ENCODE measurements around the gene PTRH1.
"Not testable (repeated sequence)": the region's sequence is repeated elsewhere in the genome, so short reads cannot be mapped to it uniquely, and the experiment has no call there.

PTRH1 gene

GRCh38 chr9:127715470-127716337, at the start of gene PTRH1, which contains the start of gene TTC16:
Gene PTRH1 (minus strand): TSS chr9:127715663. CDS start chr9:127715639, 24 bp downstream.
Gene TTC16 (plus strand): TSS chr9:127716079. CDS start chr9:127716146, 67 bp downstream.
- peak; percentile 97 for DNase-seq

DNA sequence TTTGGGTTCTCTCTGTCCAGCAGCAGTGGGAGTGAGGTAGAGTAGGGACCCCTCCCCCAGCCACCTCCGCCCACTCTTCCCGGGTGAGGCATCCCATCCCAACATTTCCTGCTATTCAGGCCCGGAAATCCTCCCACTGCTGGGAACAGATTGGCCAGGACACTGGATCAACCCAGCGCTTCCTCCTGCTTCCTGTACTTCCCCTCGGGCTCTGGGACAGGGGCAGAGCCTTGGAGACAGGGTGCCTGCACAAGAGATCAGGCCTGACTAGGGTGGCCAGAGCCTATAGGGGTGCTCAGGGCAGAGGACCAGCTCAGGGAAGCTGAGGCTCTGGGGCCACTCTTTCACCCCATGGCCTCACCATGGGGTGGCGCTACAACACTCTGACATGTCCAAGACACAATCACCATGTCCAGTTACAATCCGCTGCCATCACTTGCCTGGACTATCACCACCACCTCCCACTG, 48.5 kb upstream of the PTRH1 start:
- peak; percentile 41 for DNase-seq

GRCh38 chr9:127762111-127762676, 46.7 kb upstream of the PTRH1 start:
- DNase-seq, result no peak

DNA sequence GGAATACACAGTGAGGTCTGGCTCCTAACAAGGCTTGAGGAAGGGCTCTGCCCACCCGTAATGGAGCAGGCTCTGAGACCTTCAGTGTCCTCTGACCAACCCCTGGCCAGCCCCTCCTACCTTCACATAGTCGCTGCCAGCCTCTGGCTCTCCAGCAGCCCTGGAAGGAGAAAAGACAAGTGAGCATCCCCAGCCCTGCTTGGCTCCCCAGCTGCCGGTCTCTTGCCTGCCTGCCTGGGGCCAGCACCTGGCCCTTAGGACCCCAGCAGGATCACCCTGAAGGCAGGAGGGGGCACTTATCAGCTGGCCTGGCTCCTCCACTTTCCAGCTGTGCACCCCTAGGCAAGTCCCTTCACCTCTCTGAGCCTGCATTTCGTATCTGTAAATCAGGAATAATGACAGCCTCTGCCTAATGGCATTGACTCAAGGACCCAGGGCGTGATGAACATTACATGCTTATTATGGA, 46.1 kb upstream of the PTRH1 start:
- DNase-seq, result no peak

- no peak for DNase-seq
Measured at GRCh38 chr9:127761061-127761460, 45.6 kb upstream of the PTRH1 start.

- no peak for DNase-seq
Measured at GRCh38 chr9:127758843-127759242, 43.4 kb upstream of the PTRH1 start.

DNA sequence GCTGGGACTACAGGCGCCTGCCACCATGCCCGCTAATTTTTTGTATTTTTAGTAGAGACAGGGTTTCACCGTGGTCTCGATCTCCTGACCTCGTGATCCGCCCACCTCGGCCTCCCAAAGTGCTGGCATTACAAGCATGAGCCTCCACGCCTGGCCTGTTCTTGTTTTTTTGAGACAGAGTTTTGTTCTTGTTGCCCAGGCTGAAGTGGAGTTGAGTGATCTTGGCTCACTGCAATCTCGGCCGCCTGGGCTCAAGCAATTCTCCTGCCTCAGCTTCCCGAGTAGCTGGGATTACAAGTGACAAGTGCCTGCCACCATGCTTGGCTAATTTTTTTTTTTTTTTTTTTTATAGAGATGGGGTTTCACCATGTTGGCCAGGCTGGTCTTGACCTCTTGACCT, 41.3 kb upstream of the PTRH1 start:
- DNase-seq, result not testable (repeated sequence)

DNA sequence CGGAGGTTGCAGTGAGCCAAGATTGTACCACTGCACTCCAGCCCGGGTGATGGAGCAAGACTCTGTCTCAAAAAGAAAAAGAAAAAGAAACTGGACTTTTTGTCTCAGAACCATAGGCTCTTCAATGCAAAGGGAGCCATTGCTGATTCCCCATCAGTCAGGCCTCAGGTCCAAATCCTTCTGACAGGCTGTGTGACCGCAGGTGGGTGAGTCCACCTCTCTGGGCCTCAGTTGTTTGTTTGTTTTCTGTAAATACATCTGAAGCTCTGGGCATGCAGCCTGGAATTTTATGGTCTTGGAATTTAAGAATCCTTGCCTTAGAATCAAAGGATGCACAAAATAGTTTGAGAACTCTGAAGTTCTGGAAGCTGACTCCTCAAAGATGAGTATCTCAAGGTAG, 40.8 kb upstream of the PTRH1 start:
- no peak for DNase-seq

DNA sequence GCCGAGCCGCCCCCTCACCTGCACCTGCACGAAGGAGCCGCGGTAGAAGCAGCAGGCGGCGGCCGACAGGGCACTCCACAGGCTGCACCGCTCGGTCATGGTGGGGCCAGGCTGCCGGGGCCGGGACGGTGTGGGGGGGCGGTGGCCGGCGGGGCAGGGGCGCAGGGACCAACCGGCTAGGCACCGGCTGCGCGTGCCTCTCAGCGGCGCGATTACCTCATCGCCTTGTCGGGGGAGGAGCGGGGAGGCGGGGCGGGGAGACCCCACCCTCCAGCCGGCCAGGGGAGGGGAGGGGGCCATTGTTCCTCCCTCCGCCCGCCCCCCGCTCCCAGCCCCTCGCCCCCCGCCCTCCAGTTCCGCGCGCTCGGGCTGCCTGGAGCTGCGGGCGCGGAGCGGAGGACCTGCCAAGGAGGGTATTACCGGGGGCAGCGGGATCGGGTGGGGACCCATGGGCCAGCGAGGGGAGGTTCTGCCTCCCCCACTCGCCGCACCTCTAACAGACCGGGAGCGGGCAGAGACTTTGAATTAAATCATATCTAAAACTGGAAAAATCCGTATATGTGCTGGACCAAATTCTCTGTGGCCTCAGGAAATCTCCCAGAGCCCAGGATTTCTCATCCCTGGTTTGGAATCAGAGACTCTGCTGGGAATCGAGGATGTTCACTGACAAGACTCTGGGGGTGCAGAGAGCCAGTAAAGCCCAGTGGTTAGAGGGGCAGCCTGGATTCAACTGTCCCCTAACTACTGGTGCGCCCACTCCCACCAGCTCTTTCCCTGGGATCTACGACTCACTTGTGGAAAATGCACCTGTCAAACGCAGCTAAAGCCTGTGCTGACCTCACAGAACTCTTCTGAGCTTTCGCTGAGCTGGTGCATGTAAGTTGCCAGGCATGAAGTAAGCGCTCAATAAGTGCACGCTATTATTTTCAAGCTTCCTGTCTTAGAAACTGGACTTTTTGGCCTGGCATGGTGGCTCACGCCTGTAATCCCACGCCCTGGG, 39.9 kb upstream of the PTRH1 start:
- DNase-seq, result no peak

GRCh38 chr9:127754099-127755060, 38.9 kb upstream of the PTRH1 start:
- DNase-seq, result no peak

- no peak for DNase-seq
Measured at GRCh38 chr9:127753622-127754021, 38.2 kb upstream of the PTRH1 start.

GRCh38 chr9:127753148-127753547, 37.7 kb upstream of the PTRH1 start:
- no peak for DNase-seq

DNA sequence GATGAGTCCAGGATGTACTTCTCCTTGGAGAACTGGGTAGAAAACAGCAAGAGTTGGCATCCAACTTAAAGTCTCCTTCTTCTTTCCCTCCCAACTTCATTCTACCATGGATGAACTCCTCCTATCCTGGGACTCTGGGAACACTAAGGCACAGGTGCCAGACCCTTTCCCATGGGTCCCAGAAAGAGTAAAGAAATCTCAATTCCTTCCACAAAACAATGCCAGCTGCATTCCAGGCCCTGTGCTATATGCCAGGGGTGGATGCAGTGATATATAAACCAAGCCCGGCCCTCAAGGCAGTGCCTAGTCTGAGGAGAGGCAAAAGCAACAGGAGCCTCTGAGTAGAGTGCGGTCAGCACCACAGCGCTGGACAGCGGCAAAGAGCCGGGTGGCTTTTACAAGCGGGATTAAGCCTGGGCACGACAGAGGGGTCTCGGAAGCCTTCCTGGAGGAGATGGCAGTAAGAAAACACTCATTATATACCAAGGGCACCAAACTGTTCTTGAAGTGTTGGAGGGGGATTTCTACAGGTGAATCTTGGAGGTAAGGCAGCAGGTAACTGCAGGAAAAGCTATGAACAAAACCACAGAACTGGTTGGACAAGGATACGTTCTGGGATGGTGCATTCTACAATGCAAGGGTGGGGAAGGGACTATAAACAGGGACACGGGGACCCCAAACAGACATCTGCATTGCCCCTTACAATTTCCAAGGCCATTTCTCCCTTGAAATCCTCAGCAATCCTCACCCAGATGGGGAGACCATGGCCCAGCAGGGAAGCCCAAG, 36.0 kb upstream of the PTRH1 start:
- DNase-seq, result no peak

- DNase-seq, result no peak
Measured at GRCh38 chr9:127749090-127749787, 33.8 kb upstream of the PTRH1 start.

DNA sequence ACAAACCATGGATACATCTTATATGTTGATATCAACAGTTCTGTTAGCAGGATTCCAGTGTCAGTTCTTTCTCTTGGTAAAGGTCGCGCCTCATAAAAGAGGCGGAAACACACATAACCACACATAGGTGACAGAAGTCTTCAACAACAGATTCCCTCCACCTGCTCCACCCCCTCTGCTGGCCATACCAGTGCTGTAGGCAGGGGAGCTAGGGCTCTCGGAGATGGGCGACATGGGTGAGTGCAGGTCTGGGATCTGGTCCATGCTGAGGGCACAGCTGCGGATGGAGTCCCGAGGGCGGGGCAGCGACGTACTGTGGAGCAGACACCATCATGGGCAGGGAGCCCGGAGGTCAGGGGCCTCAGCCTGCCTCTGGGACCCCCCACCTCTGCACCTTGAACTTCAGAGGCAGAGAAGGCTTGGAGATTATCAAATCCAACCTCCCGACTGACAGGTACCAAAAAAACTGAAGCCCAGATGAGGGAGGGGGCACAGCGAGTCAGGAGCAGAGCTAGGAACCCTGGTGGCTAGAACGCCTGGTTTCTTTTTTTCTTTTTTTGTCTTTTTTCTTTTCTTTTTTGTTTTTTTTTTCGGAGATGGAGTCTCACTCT, 31.6 kb upstream of the PTRH1 start:
- peak; percentile 43 for DNase-seq

DNA sequence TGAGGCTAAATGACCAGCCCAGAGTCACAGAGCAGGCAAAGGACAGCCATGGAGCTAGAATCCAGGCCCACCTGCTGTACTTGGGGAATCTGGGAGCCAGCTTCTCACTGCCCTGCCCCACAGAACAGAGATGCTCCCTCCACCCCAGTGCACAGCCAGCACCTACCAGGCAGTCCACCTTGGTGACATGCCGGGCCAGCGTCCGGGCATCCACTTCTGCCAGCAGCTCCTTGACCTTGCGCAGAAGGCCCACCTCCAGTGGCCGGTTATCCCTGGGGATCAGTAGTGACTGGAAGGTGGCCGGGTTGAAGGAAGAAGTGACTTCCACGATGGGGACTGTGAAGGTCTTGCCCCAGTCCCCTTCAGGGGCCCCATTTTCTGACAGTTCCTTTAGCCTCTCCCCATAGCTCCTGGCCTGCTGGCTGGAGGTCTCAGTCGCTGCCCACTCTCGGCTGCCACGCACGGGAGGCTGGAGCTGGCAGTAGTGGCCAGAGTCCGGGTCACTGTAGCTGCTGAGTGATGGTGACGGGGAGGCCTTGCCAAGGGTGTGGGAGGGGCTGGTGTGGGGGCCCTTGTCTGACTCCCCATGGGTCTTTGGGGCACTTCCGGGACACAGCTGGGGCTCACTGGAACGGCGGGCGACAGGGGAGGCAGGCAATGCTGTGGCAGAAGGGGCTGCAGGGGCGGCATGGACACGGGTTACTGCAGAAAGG, 29.1 kb upstream of the PTRH1 start:
- no peak for DNase-seq

- DNase-seq, result no peak
Measured at GRCh38 chr9:127742435-127743088, 27.1 kb upstream of the PTRH1 start.

DNA sequence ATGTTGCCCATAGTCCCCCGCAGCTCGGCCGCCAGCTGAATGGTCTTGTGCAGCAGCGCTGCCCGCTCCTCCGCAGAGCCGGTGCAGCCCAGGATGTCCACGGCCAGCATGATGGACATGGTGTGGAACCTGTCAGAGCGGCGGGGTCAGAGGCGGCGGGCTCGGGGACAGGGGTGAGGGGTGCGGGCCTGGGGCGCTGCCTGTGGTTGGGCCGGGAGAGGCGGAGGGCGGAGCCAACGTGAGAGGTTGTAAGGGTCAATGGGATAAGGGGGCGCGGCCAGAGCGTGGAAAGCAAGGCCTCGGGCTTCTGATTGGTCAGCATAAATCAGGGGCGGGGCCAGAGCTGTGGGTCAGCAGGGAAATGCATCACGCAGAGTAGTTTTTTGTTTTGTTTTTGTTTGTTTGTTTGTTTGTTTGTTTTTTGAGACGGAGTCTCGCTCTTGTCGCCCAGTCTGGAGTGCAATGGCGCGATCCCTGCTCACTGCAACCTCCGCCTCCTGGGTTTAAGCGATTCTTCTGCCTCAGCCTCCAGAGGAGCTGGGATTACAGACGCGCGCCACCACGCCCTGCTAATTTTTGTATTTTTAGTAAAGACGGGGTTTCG, 26.5 kb upstream of the PTRH1 start:
- DNase-seq, result no peak
